Measurements from ENCODE around the gene POMGNT1. TPM values are rescaled to one million over a fixed set of nuclear protein-coding genes. Genes with fewer than 3 reads are reported as not detected.

The POMGNT1 gene
- total RNA-seq, 2 donors from 2014 or later, result 46.7 to 61.7 TPM

- Mint-ChIP-seq H3K4me3 (no peak overlapping the region), H3K4me1 (ENCODE audit: low read depth in 2 of 2) (peaks cover 10 to 13% of the 10 kb centered on the region in 2 donors), H3K27ac (no peak overlapping the region), H3K36me3 (no peaks in the 10 kb centered on the region), H3K27me3 (peaks cover 6 to 8% of the 10 kb centered on the region in 2 donors), H3K9me3 (no peaks in the 10 kb centered on the region)
- DNase-seq (ENCODE audit: low spot score) (no peak), ATAC-seq (no peak)
Observed at GRCh38 chr1:46171351-46171750, 26.9 kb downstream of the POMGNT1 start.

- Mint-ChIP-seq H3K36me3 (no peaks in the 10 kb centered on the region), H3K4me3 (no peak overlapping the region), H3K9me3 (no peaks in the 10 kb centered on the region), H3K27me3 (peaks cover 6 to 8% of the 10 kb centered on the region in 2 donors), H3K4me1 (ENCODE audit: low read depth in 2 of 2) (peaks cover 10 to 16% of the 10 kb centered on the region in 2 donors), H3K27ac (no peak overlapping the region)
- no peak for DNase-seq (ENCODE audit: low spot score)
- ATAC-seq, result no peak
Observed at GRCh38 chr1:46169811-46170454, 28.3 kb downstream of the POMGNT1 start.

GRCh38 chr1:46168477-46168876, 29.8 kb downstream of the POMGNT1 start:
- Mint-ChIP-seq H3K4me1 (ENCODE audit: low read depth in 2 of 2) (peaks cover 10 to 16% of the 10 kb centered on the region in 2 donors), H3K36me3 (no peaks in the 10 kb centered on the region), H3K27me3 (peaks cover 6 to 8% of the 10 kb centered on the region in 2 donors), H3K4me3 (no peak overlapping the region), H3K27ac (no peak overlapping the region), H3K9me3 (no peaks in the 10 kb centered on the region)
- DNase-seq (ENCODE audit: low spot score) (no peak), ATAC-seq (no peak)

- Mint-ChIP-seq H3K36me3 (no peaks in the 10 kb centered on the region), H3K27me3 (peaks cover 6 to 8% of the 10 kb centered on the region in 2 donors), H3K9me3 (no peaks in the 10 kb centered on the region), H3K4me1 (ENCODE audit: low read depth in 2 of 2) (peaks cover 10 to 16% of the 10 kb centered on the region in 2 donors), H3K27ac (peak overlapping the region; percentile 74 to 86), H3K4me3 (peak overlapping the region; percentile 81)
- DNase-seq (ENCODE audit: low spot score) (peak; percentile 63), ATAC-seq (peak; percentile 58 to 62)
Observed at GRCh38 chr1:46166521-46167462, 31.4 kb downstream of the POMGNT1 start.

- ATAC-seq, result no peak
- no peaks in the 10 kb centered on the region for H3K9me3 Mint-ChIP-seq
- H3K27ac Mint-ChIP-seq, result no peak overlapping the region
- DNase-seq (ENCODE audit: low spot score), result no peak
- no peaks in the 10 kb centered on the region for H3K36me3 Mint-ChIP-seq
- no peaks in the 10 kb centered on the region for H3K27me3 Mint-ChIP-seq
- H3K4me1 Mint-ChIP-seq (ENCODE audit: low read depth in 2 of 2), result no peaks in the 10 kb centered on the region
- H3K4me3 Mint-ChIP-seq, result no peak overlapping the region
Observed at GRCh38 chr1:46160212-46160611, 38.0 kb downstream of the POMGNT1 start.

GRCh38 chr1:46159516-46159915, 38.7 kb downstream of the POMGNT1 start:
- DNase-seq (ENCODE audit: low spot score) (no peak), ATAC-seq (no peak)
- Mint-ChIP-seq H3K9me3 (no peaks in the 10 kb centered on the region), H3K27me3 (no peaks in the 10 kb centered on the region), H3K4me3 (no peak overlapping the region), H3K4me1 (ENCODE audit: low read depth in 2 of 2) (no peaks in the 10 kb centered on the region), H3K27ac (no peak overlapping the region), H3K36me3 (no peaks in the 10 kb centered on the region)

- Mint-ChIP-seq H3K27ac (no peak overlapping the region), H3K4me1 (ENCODE audit: low read depth in 2 of 2) (no peaks in the 10 kb centered on the region), H3K9me3 (no peaks in the 10 kb centered on the region), H3K27me3 (no peaks in the 10 kb centered on the region), H3K36me3 (no peaks in the 10 kb centered on the region), H3K4me3 (no peak overlapping the region)
- no peak for DNase-seq (ENCODE audit: low spot score)
- no peak for ATAC-seq
Observed at GRCh38 chr1:46158312-46159281, 39.6 kb downstream of the POMGNT1 start.

GRCh38 chr1:46157916-46158311, 40.3 kb downstream of the POMGNT1 start:
- H3K27me3 Mint-ChIP-seq, result no peaks in the 10 kb centered on the region
- no peaks in the 10 kb centered on the region for H3K36me3 Mint-ChIP-seq
- no peak for ATAC-seq
- H3K9me3 Mint-ChIP-seq, result no peaks in the 10 kb centered on the region
- no peak overlapping the region for H3K4me3 Mint-ChIP-seq
- H3K4me1 Mint-ChIP-seq (ENCODE audit: low read depth in 2 of 2), result no peaks in the 10 kb centered on the region
- H3K27ac Mint-ChIP-seq, result no peak overlapping the region
- no peak for DNase-seq (ENCODE audit: low spot score)

GRCh38 chr1:46153732-46154131, 44.5 kb downstream of the POMGNT1 start:
- ATAC-seq, result no peak
- no peak overlapping the region for H3K27ac Mint-ChIP-seq

GRCh38 chr1:46153228-46153627, 45.0 kb downstream of the POMGNT1 start:
- H3K4me3 Mint-ChIP-seq, result no peak overlapping the region
- DNase-seq (ENCODE audit: low spot score) (no peak), ATAC-seq (no peak)
- H3K4me1 Mint-ChIP-seq (ENCODE audit: low read depth in 2 of 2), result no peaks in the 10 kb centered on the region
- H3K36me3 Mint-ChIP-seq, result no peaks in the 10 kb centered on the region
- H3K27ac Mint-ChIP-seq, result no peak overlapping the region
- H3K27me3 Mint-ChIP-seq, result no peaks in the 10 kb centered on the region
- no peaks in the 10 kb centered on the region for H3K9me3 Mint-ChIP-seq

More at GRCh38 chr1:46153732-46154131, 44.5 kb downstream of the POMGNT1 start:
- Mint-ChIP-seq H3K9me3 (no peaks in the 10 kb centered on the region), H3K27me3 (no peaks in the 10 kb centered on the region), H3K4me1 (ENCODE audit: low read depth in 2 of 2) (no peaks in the 10 kb centered on the region), H3K4me3 (no peak overlapping the region), H3K36me3 (no peaks in the 10 kb centered on the region)
- no peak for DNase-seq (ENCODE audit: low spot score)

GRCh38 chr1:46152016-46152415, 46.2 kb downstream of the POMGNT1 start:
- H3K9me3 Mint-ChIP-seq, result no peaks in the 10 kb centered on the region
- no peak overlapping the region for H3K4me3 Mint-ChIP-seq
- DNase-seq (ENCODE audit: low spot score), result no peak
- no peaks in the 10 kb centered on the region for H3K4me1 Mint-ChIP-seq (ENCODE audit: low read depth in 2 of 2)
- H3K27ac Mint-ChIP-seq, result no peak overlapping the region
- no peaks in the 10 kb centered on the region for H3K36me3 Mint-ChIP-seq
- no peak for ATAC-seq
- no peaks in the 10 kb centered on the region for H3K27me3 Mint-ChIP-seq

- H3K4me3 Mint-ChIP-seq, result no peak overlapping the region
Observed at GRCh38 chr1:46150085-46150484, 48.1 kb downstream of the POMGNT1 start.

GRCh38 chr1:46148318-46148717, 49.9 kb downstream of the POMGNT1 start:
- Mint-ChIP-seq H3K27ac (no peak overlapping the region), H3K4me3 (no peak overlapping the region), H3K4me1 (ENCODE audit: low read depth in 2 of 2) (no peaks in the 10 kb centered on the region), H3K36me3 (no peaks in the 10 kb centered on the region), H3K27me3 (peaks cover 0 to 2% of the 10 kb centered on the region in 2 donors), H3K9me3 (no peaks in the 10 kb centered on the region)
- ATAC-seq, result no peak
- no peak for DNase-seq (ENCODE audit: low spot score)

More at GRCh38 chr1:46150085-46150484, 48.1 kb downstream of the POMGNT1 start:
- no peak for ATAC-seq
- no peaks in the 10 kb centered on the region for H3K4me1 Mint-ChIP-seq (ENCODE audit: low read depth in 2 of 2)
- H3K27me3 Mint-ChIP-seq, result peaks cover 0 to 2% of the 10 kb centered on the region in 2 donors
- H3K27ac Mint-ChIP-seq, result no peak overlapping the region
- H3K9me3 Mint-ChIP-seq, result no peaks in the 10 kb centered on the region
- no peaks in the 10 kb centered on the region for H3K36me3 Mint-ChIP-seq
- DNase-seq (ENCODE audit: low spot score), result no peak
